GM19023 (cell line): ENCODE data around the gene TPMT.

Source experiments
- ATAC-seq: cut with Tn5 transposase; IDR thresholded peaks from one replicate; pipeline ENCODE4 v1.9.1; 2021; ENCODE audit warnings: mild to moderate bottlenecking, moderate library complexity; ENCODE audit not compliant: unreplicated experiment

Gene TPMT

DNA sequence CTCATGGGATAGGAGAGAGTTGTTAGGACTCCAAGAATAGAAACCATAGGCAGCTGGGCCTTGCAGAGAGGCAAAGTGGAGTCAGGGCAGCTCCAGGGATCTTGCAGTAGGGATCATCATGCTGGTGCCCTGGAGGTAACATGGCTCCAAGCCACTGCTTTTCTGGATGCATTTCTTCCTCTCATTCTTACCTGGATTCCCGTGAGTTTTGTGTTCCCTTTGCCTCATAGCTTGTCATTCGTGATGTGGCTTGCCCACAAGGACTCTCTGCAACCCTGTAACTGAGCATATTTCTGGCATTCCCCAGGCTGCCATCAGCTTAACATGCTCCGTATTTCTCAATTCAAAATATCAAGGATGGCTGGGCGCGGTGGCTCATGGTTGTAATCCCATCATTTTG, 37.7 kb downstream of the TPMT start:
- ATAC-seq = no peak

GRCh38 chr6:18115356-18115755, 39.5 kb downstream of the TPMT start:
- no peak for ATAC-seq

GRCh38 chr6:18110162-18110561, 44.7 kb downstream of the TPMT start:
- ATAC-seq = no peak

DNA sequence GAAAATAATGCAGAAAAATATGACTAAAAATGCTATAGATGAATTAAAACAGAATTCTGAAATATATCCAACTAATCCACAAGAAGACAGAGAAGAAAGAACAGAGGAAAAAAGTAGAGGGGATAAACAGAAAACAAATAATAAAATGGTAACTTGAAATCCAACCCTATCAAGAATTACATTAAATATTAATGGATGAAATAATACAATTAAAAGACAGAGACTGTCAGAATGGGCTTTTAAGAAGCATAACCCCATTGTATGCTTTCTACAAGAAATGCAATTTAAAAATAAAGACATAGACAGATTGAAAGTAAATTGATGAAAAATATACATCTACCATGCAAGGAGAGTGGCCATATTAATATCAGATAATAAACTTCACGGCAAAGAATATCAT, 47.8 kb downstream of the TPMT start:
- ATAC-seq = no peak

DNA sequence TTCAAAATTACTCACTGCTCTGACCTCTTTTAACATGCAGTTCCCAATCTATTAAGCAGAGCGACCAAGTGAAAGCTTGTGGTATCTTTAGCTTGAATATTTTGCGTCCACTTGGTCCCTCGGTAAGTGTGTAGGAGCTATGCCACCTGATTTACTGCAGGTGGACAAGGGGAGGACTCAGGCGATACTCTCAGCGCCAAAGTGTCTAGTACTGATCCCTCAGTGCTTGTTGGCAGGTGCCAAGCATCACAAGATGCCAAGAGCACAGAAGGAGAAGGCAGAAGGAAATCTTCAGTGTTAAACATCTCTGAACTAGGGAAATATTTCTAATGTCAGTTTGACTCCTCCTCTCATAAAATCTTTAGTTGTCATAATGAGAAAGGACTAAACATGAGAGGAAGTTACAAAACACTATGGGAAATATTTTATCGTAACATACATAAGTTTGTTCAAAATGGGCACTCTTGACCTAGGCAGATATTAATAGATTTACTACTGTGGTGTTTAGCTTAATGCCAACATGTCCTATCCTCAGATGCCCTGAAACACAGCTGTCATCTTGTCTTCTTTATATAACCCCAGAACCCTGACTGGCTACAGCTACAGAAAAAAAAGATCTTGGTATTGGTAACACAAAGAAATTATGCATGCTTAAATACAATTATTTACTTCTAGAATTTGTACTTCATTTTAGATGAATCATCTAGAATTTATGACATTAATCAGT, 51.9 kb downstream of the TPMT start:
- ATAC-seq = no peak

DNA sequence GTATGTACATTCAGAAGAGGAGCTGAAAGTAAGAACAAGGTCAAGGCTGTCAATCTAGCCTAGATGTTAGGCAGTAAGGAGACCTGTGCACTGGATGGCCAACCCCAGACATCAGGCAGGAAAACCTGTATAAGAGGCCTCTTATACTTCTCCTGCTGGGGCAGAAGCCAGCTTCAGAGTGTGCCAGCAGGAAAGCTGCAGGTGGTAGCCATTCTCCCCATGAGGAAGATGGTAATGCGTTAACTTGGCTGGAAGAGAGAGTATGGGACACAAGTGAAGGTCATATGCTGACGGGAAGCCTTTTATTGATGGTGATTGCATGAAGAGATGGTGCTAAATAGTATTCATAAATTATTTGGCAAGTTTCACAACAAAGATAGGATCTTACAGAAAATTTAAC, 53.0 kb downstream of the TPMT start:
- ATAC-seq = no peak

GRCh38 chr6:18101271-18101670, 53.6 kb downstream of the TPMT start:
- no peak for ATAC-seq

DNA sequence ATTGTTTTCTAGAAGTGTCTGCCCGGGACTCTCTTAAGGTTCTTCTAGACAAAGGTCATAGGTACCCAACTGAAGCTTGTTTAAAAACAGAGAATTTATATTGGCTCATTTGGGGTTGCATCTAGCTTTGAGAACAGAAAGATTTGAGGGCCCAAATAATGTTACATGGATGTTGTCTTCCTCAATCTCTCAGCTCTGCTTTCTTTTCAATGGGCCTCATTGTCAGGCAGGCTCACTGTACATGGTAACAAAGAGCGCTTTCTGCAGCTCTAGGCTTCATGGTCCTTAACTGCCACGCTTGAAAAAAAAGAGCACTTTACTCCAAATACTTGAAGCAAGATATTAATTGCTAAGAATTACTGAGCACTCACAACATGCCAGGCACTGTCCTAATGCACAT, 54.6 kb downstream of the TPMT start:
- no peak for ATAC-seq

DNA sequence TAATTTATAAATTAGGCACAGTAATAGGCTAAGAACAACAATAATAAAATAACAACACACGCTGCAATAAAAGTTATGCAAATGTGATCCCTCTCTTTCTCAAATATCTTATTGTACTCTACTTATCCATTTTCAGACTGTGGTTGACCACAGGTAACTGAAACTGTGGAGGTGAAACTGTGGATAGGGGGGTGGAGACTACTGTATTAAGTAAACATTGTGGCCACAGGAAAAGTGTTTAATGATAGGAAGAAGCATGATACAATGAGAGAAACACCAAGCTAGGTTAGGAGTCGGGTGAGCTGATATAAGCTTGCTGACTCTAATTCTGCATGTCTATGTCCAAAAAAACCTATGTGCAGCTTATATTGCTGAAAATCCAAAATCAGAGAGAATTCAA, 55.4 kb downstream of the TPMT start:
- no peak for ATAC-seq

DNA sequence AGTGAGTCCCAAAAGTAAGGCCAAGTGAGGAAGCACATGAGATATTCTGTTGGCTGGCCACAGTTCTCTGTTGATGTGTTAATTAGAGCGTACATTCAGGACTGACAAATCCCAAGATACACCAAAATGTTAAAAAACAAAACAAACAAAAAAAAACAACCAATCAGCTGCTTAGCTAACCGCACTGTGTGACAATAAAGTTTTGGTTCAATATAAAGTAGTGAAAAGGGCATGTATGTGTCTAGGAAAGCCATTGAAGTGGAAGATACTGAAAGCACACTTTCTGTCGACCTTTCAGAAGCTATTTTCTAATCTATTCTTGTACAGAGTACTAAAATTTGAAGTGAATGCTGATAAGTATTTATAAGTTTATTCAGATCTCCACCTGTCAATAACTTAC, 58.5 kb downstream of the TPMT start:
- no peak for ATAC-seq

- ATAC-seq = no peak
These were observed 63.5 kb downstream of the TPMT start for GRCh38 chr6:18091382-18091781.

DNA sequence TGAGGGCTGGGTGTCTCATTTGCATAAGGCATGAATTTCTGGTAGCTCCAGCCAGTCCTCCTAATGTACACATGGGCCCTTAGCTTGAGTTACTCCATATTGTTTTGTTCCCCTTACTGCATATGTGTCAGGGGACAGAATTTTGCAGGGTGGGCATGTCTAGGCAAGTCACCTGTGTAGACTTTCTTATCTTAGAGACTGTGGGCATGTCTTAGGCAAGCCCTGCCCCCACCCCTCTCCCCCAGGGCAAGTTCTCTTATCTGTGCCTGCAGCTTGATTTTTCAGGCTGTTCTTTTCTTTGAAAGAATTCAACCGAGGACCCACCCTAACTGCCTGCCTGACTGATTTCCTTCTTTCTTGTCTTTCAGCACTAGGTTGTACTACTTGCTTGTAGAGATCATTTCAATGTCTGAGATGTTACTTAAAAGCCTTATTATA, 64.5 kb downstream of the TPMT start:
- no peak for ATAC-seq

DNA sequence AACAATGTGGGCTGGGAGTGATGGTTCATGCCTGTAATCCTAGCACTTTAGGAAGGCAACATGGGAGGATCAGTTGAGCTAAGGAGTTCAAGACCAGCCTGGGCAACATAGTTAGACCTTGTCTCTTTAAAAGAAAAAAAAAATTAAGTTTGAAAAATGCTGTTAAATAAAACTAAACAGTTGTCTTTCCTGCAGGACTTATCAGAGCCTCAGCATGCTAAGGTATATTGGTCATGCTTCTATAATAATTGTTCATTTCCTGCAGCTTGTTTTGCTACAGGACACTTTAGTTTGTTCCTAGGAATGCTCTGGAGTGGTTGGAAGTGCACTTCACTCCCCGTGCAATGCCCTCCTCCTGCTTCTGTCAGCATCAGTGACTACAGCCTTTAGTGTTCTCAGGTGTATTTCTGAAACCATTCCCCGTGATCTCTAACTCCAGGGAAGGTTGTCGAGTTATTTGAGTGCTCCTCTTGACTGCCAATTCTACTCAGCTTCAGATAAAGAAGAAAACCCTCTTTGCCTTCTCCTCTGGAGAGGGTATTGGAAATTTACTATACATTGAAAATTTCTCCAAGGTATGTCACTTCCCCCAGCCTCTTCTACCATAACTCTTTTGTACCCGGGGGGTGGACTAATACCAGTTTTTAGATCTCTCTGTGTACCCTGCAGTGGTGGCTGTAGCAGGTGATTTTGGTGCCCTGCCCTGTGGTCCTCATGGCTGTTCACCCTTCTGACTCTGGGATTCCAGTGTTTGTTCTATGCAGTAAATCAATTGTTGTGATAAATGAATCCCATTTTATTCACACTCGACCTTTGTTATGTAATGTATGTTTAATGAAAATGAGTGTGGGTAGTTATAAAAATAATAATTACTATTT, 66.2 kb downstream of the TPMT start:
- ATAC-seq = no peak

GRCh38 chr6:18087396-18088165, 67.3 kb downstream of the TPMT start:
- ATAC-seq = no peak

DNA sequence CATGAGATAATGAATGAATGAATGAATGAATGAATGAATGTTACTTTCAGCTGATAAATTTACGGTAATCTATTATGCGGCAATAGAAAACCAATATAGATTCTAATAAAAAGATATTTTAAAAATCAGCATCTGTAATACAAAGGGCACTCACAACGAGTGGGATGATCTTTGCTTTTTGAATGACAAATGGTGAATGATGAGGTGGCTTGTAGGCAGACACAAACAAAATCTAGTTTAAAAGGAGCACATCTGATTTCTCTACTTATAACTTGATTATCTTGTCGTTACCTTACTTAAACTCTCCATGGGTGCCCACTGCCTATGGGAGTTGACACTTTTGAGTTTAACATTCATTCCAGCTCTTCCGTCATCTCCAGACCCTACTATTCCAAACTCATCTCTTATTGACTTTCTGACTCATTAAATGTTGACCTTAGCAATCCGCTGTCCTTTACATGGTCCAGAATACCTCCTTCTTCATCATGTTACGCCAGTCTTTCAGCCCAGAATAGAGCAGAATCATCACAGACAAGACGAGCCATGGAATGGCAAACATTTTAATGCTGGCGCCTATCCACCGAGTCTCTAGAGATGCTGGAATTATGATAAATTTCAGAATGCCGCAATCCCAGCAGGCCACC, 73.7 kb downstream of the TPMT start:
- ATAC-seq = no peak

- ATAC-seq = no peak
These were observed 74.3 kb downstream of the TPMT start for GRCh38 chr6:18080544-18080943.

DNA sequence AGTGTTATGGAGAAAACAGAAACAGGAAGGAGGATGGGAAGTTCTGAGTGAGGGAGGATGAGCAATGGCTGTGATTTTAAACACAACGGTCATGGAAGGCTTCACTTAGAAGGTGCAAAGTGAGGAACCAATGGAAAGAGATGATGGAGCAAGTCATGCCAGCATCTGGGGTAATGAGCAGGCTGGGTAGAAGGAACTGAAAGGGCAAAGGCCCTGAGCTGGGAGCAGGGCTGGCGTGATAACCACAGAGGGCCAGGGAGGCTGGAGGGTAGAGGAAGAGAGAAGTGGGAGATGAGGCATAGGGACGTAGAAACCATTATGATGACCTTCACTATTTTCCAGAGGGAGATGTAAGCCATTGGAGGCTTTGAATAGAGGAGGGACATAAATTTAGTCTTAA, 76.0 kb downstream of the TPMT start:
- ATAC-seq = no peak
